HEK293 (cell line): Measurements from ENCODE around the gene NOMO2.
"Not testable (repeated sequence)": the region's sequence is repeated elsewhere in the genome, so short reads cannot be mapped to it uniquely, and the experiment has no call there.

Experiments used
- CTCF ChIA-PET: fragments of 350-600 bp; formaldehyde crosslinking; extraction: SDS; loops from one replicate; lab custom pipeline; 2021; ENCODE audit warnings: antibody characterized with exemption; lab: Yijun Ruan, JAX
- POLR2A ChIA-PET: fragments of 300-600 bp; formaldehyde crosslinking; extraction: SDS; loops from one replicate; lab custom pipeline; 2020; ENCODE audit warnings: antibody characterized with exemption, inconsistent platforms; lab: Yijun Ruan, JAX
- H3K27ac ChIP-seq: fragments of 200-500 bp; sonication (Bioruptor generic); 2 replicates; pipeline ENCODE4 v1.5.1; 2014; ENCODE audit warnings: low read depth, low read length, control low read depth, inconsistent platforms; ENCODE audit errors: extremely low read depth
- H3K36me3 ChIP-seq, 2 experiments: fragments of 200-500 bp in 1 of 2; sonication (Bioruptor generic) in 1 of 2; 1 replicate in 1 of 2; 2 replicates in 1 of 2; pipeline ENCODE4 v1.5.1; 2014 to 2017; ENCODE audit warnings: inconsistent platforms in 2 of 2, low read length in 2 of 2; ENCODE audit not compliant: control insufficient read depth in 2 of 2, insufficient read depth in 1 of 2
- H3K4me1 ChIP-seq: fragments of 200-500 bp; sonication (Bioruptor generic); 2 replicates; pipeline ENCODE4 v1.5.1; 2014; ENCODE audit warnings: mild to moderate bottlenecking, low read length, inconsistent platforms; ENCODE audit not compliant: control insufficient read depth, insufficient read depth
- H3K4me3 ChIP-seq: 2 replicates; pipeline ENCODE4 v1.5.1; 2011; ENCODE audit warnings: low read depth, mild to moderate bottlenecking, control low read depth, low read length, moderate library complexity
- H3K9me3 ChIP-seq: fragments of 200-500 bp; sonication (Bioruptor generic); 2 replicates; pipeline ENCODE4 v1.5.1; 2014; ENCODE audit warnings: low read depth, low read length, inconsistent platforms; ENCODE audit not compliant: control insufficient read depth, insufficient read depth

Gene NOMO2

DNA sequence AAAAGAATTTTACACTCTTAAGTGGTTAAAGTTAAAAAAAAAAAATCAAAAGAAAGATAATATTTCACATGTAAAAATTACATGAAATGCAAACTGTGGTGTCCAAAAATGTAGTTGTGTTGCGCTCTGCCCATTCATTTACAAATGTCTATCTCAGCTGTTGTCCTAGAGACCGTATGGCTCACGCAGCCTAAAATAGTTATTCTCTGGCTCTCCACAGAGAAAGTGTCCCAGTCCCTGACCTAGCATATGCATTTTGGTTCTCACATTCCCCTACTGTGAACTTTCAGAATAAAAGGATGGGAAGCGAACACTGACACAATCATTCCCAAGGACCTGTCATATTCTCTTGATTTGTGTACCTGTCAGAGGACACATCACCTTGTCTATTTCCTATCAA is 27.6 kb downstream of the NOMO2 start:
- H3K4me3 ChIP-seq, H3K4me1 ChIP-seq, POLR2A ChIA-PET, H3K27ac ChIP-seq, H3K36me3 ChIP-seq, CTCF ChIA-PET, H3K9me3 ChIP-seq: not testable (repeated sequence)

DNA sequence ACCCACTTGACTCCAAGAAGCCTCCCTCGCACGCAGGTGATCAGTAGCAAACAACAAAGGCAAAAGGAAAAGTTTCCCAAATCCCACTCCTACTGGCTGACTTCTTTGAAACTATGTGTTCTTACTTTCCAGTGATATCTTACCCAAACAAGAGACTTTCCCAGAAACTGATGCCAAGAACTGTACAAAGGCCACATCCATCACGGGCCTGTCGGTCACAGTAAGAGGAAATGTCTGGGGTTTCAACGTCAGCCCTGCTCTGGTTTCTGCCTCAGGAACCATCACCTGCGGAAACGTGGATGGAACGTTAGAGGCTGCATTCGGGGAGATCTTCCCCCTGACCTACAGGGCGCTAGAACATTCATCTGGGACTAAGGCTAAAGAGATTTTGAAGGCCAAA is 30.6 kb downstream of the NOMO2 start:
- H3K27ac ChIP-seq, POLR2A ChIA-PET, H3K4me3 ChIP-seq, CTCF ChIA-PET, H3K4me1 ChIP-seq, H3K9me3 ChIP-seq, H3K36me3 ChIP-seq: not testable (repeated sequence)

DNA sequence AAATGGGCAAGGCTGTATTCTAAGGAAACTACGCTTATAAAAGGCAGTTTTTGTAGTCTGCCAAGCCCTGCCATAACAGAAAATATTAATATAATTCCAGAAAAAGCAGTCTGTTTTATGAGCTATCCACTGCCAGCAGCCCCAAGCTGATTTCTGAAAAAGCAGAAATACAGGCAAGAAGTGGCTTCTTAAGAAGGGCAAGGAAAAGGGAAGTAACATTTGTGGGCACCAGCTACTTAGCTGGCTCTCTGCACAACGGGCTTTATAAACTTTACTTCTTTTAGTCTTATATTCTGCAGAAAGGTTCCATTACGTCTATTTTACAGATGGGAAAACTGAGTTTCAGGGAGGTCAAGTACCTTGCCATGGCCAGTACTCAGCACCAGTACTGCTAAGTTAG is 31.6 kb downstream of the NOMO2 start:
- POLR2A ChIA-PET, H3K4me3 ChIP-seq, H3K4me1 ChIP-seq, CTCF ChIA-PET, H3K36me3 ChIP-seq, H3K27ac ChIP-seq, H3K9me3 ChIP-seq: not testable (repeated sequence)

DNA sequence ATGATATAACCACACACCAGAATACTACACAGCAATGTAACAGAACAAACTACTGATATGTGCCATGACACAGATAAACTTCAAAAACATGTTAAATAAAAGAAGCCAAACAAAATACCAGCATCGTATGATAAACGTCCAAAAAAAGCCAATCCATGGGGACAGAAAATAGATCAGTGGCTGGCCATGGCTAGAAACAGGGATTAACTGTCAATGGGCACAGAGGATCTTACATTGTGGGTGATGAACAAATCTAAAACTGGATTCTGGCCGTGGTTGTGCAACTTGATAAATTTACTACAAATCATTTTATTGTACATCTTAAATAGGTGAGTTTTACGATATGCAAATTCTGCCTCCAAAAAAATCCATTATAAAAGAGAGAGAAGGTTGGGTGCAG is 35.4 kb downstream of the NOMO2 start:
- CTCF ChIA-PET, result not testable (repeated sequence)

DNA sequence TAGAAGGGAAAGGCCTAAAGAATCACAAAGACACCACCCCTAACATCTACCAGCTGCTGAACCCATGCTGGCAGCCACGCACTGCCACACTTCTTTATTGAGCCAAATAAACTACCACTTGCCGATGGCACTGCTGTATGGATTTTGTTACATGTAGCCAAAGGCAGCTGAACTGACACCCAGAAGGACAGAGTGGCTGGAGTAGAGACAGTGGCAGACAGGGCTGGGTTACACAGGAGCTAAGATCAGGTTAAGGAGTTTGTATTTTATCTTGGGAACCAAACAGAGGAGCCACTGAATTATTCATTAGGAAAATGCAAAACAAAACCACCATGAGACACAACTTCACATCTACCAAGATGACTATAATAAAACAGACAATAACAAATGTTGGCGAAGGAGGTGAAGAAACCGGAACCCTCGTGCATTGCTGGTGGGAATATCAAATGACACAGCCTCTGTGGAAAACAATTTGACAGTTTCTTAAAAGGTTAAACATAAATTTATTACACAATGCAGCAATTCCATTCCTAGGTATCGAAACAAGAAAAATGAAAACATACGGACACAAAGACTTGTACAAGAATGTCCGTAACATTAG is 35.9 kb downstream of the NOMO2 start:
- CTCF ChIA-PET, H3K4me1 ChIP-seq, POLR2A ChIA-PET, H3K36me3 ChIP-seq, H3K27ac ChIP-seq, H3K9me3 ChIP-seq, H3K4me3 ChIP-seq: not testable (repeated sequence)

More for the DNA sequence above, 35.4 kb downstream of the NOMO2 start:
- H3K4me1 ChIP-seq, H3K4me3 ChIP-seq, POLR2A ChIA-PET, H3K9me3 ChIP-seq, H3K27ac ChIP-seq, H3K36me3 ChIP-seq: not testable (repeated sequence)

DNA sequence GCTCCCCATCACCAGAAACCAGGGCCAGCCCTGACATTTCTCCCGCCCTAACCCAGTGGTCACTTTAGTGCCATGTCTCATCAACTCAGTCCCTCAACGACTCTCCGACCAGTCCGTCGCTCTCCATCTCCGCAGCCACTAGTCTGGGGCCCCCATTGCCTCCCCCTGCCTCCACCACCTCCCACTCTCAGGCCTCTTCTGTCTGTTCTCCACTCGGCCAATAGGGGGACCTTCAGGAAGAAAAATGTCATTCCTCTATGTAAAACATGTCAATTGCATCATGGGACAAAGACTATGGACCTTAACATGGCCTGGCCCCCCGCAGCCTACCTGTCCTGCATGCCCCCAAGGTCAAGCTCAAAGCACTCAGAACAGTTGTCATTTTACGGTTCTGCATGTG is 39.3 kb downstream of the NOMO2 start:
- POLR2A ChIA-PET, H3K27ac ChIP-seq, H3K4me3 ChIP-seq, CTCF ChIA-PET, H3K4me1 ChIP-seq, H3K9me3 ChIP-seq, H3K36me3 ChIP-seq: not testable (repeated sequence)

DNA sequence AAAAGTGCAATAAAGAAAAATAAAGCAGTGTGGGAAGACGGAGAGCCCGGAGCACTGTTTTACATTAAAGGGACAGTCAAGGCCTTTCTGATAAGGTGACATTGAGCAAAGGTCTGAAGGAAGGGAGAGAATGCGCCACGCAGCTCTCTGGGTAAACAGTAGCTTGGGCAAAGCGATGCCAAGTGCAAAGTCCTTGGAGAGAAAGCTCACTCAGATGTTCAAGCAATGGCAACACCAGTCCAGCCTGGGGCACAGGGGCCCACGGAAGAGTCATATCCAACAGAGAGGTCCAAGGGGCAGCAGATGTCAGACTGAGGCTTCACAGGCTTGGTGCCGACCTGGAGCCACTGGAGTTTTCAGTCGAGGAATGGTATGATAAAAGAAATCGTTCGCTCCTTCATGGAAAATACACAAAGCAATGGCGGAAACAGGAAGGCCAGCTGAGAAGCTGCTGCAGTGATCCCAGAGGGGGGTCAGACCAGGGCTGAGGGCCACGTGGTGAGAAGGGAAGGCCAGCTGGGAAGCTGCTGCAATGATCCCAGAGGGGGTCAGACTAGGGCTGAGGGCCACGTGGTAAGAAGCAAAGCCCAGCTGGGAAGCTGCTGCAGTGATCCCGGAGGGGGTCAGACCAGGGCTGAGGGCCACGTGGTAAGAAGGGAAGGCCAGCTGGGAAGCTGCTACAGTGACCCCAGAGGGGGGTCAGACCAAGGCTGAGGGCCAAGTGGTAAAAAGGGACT is 40.3 kb downstream of the NOMO2 start:
- POLR2A ChIA-PET, H3K9me3 ChIP-seq, H3K36me3 ChIP-seq, CTCF ChIA-PET, H3K4me3 ChIP-seq, H3K27ac ChIP-seq, H3K4me1 ChIP-seq: not testable (repeated sequence)

DNA sequence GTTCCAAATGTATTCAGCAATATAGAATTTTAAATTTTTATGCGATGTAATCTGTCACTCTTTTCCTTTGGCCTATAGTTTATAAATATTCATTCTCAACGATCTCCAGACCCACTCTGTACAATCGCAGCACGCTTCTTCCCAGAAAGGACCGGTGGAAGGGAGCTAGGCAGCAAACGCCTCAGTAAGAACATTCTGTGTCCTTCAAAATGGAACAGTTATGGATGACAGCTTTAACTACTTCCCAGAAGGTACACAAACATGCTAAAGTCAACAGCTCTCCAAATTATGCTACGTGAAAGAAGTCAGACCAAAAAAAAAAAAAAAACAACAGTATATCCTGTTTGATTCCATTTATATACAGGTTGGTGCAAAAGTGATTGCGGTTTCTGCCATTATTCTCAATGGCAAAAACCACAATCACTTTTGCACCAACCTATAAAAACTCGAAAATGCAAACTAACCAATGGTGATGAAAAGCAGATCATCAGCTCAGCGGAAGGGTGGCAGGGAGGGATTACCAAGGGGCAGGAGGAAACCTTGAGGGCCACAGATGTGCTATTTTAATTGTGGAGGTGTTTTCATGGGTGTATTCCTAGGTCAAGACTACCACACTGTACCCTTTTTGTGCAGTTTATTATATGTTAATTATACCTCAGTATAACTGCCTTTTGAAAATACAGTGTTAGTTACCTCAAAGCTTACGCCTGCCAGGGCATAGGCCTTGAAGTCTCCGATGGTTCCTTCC is 43.2 kb downstream of the NOMO2 start:
- CTCF ChIA-PET, H3K9me3 ChIP-seq, H3K27ac ChIP-seq, H3K4me1 ChIP-seq, H3K36me3 ChIP-seq, POLR2A ChIA-PET, H3K4me3 ChIP-seq: not testable (repeated sequence)

DNA sequence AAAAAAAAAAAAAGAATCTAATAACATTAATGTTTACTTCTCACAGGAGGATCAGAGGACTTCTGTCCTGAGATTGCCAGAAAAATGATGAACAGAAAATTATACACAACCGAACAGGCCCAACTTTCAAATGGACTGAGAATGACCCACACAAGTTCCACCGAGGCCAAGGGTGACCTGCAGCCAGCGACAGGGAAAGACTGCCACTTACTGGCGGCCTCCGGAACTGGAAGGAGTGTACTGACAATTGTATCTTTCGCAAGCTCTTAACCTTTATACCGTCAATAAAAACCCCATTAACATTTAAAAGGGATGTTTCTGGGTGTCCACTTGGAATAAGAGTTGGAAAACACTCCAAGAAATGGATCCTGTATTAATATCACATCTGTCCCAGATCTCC is 63.5 kb downstream of the NOMO2 start:
- H3K36me3 ChIP-seq, H3K4me3 ChIP-seq, H3K27ac ChIP-seq, H3K9me3 ChIP-seq, POLR2A ChIA-PET, CTCF ChIA-PET, H3K4me1 ChIP-seq: not testable (repeated sequence)

DNA sequence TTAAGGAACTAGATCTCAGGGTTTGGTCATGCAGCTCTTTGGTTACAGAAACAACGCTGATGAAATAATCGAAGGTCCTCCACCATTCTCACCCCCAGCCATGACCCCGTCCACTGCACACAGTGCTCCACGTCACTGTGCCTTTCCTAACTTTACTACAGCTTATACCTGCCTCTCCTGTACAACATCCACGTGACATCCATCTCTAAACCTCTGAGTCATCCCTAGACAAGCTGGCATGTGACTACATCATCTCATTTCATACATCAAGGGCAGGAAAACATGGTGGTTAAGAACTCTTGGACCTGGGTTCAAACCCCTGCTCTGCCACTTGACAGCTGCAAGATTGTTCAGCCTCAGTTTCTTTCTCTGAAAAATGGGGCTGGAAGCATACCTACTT is 64.9 kb downstream of the NOMO2 start:
- CTCF ChIA-PET, H3K27ac ChIP-seq, H3K36me3 ChIP-seq, POLR2A ChIA-PET, H3K4me1 ChIP-seq, H3K4me3 ChIP-seq, H3K9me3 ChIP-seq: not testable (repeated sequence)
